ENCODE data around the gene AKT1S1. TPM values are rescaled to one million over a fixed set of nuclear protein-coding genes. Genes with fewer than 3 reads are reported as not detected.

AKT1S1 gene
- total RNA-seq, 1 experiment from 2014 or later = 70.6 TPM

DNA sequence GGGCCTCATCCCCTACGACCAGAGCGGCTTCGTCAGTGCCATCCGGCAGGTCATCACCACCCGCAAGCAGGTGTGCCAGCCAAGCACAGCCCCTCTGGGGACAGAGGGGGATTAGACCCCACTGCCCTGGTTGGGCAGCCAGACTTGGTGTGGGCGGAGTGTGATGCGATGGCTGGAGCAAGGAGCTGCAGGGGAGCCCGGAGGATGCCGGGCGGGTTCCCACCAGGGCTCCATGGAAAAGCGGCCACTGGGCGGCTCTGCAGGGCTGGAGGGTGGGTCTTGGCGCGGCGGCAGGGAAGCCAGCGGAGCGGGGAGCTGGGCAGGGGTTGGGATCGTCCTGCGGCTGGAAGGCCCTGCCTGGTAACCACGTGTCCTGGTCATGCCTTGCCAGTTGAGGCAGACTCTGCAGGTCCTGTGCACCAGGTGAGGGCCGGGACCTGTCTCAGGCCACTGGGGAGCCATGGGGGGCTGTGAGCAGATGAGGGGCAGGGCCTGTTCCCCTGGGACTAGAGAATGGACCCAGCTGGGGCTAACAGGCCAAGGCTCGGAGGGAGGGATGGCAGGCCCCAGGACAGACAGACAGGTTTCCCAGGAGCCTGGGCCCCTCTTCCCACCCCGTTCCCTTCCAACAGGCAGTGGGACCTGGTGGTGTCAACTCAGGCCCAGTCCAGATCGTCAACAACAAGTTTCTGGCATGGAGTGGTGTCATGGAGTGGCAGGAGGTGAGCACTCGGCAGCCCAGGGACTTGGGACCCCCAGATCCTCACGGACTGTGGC is 19.9 kb downstream of the AKT1S1 start:
- POLR2A ChIA-PET = no interaction called here
- intact Hi-C loops (cut with micrococcal nuclease) = no loop called here
- BruUV-seq (replicated peaks) = no TSS peak
- Histone ChIP-seq H3K27me3 (ENCODE audit: insufficient read depth, low read length) (no peaks in the 10 kb centered on the region), H3K4me3 (replicated peaks in 1 of 2; ENCODE audit: low read depth in 1 of 2, low read length in 2 of 2) (no peak overlapping the region), H4K20me1 (ENCODE audit: insufficient read depth) (no peaks in the 10 kb centered on the region), H3K9me2 (ENCODE audit: insufficient read depth) (no peaks in the 10 kb centered on the region), H3K36me3 (ENCODE audit: control insufficient read depth in 1 of 2, insufficient read depth in 2 of 2, low read length in 2 of 2) (peaks cover 15 to 27% of the 10 kb centered on the region in 2 experiments; a peak in 3 of 4 replicates), H3K4me1 (ENCODE audit: control insufficient read depth in 1 of 2, insufficient read depth in 2 of 2, low read length in 2 of 2) (peaks cover 7 to 34% of the 10 kb centered on the region in 2 experiments), H3K9me3 (ENCODE audit: control insufficient read depth in 1 of 2, insufficient read depth in 1 of 2, low read depth in 1 of 2, low read length in 2 of 2) (no peaks in the 10 kb centered on the region), H2AFZ (ENCODE audit: low read depth, low read length, poor library complexity, severe bottlenecking) (no peak overlapping the region), H3K27ac (ENCODE audit: low read depth, low read length) (peak overlapping the region; percentile 45; the same call in 1 of the 2 replicates), H3K9ac (ENCODE audit: low read length) (no peak overlapping the region), H3K79me2 (ENCODE audit: insufficient read depth, low read length) (peaks cover 37% of the 10 kb centered on the region), H3K4me2 (ENCODE audit: low read length) (no peak overlapping the region)
- RAD21 ChIA-PET (ENCODE audit: low non-redundant PET in 1 of 2, low total read pairs in 2 of 2, uncharacterized antibody in 2 of 2, unreplicated experiment in 2 of 2) = no interaction called here
- CTCF ChIA-PET = no interaction called here
- TF ChIP-seq, protein P1, sequence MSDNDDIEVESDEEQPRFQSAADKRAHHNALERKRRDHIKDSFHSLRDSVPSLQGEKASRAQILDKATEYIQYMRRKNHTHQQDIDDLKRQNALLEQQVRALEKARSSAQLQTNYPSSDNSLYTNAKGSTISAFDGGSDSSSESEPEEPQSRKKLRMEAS (IDR thresholded peaks at IDR 0.05) = no peak
- TF ChIP-seq ZNF274 (IDR thresholded peaks at IDR 0.05; ENCODE audit: low read depth, low read length) (no peak), SIN3A (IDR thresholded peaks at IDR 0.05; ENCODE audit: low read depth) (no peak), SRF (IDR thresholded peaks at IDR 0.05; ENCODE audit: low read depth) (no peak), JUND (IDR thresholded peaks at IDR 0.05) (no peak), FOSL1 (IDR thresholded peaks at IDR 0.05; ENCODE audit: low read depth) (no peak), POLR2A (IDR thresholded peaks at IDR 0.05; ENCODE audit: borderline replicate concordance, extremely low read depth, insufficient read depth, insufficient read length) (no peak), ELF1 (IDR thresholded peaks at IDR 0.05; ENCODE audit: borderline replicate concordance, low read depth) (no peak; the same call in 1 of the 2 replicates), YY1 (IDR thresholded peaks at IDR 0.05; ENCODE audit: extremely low read depth, insufficient replicate concordance, low read depth, low read length) (no peak), ZFX (IDR thresholded peaks at IDR 0.05) (no peak), TCF7L2 (IDR thresholded peaks at IDR 0.05; ENCODE audit: borderline replicate concordance, extremely low read depth, insufficient read depth, insufficient read length) (no peak), EGR1 (IDR thresholded peaks at IDR 0.05; ENCODE audit: low read depth) (no peak)
- TF ChIP-seq, protein P2, sequence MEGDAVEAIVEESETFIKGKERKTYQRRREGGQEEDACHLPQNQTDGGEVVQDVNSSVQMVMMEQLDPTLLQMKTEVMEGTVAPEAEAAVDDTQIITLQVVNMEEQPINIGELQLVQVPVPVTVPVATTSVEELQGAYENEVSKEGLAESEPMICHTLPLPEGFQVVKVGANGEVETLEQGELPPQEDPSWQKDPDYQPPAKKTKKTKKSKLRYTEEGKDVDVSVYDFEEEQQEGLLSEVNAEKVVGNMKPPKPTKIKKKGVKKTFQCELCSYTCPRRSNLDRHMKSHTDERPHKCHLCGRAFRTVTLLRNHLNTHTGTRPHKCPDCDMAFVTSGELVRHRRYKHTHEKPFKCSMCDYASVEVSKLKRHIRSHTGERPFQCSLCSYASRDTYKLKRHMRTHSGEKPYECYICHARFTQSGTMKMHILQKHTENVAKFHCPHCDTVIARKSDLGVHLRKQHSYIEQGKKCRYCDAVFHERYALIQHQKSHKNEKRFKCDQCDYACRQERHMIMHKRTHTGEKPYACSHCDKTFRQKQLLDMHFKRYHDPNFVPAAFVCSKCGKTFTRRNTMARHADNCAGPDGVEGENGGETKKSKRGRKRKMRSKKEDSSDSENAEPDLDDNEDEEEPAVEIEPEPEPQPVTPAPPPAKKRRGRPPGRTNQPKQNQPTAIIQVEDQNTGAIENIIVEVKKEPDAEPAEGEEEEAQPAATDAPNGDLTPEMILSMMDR (IDR thresholded peaks at IDR 0.05 in 2 of 3, conservative IDR thresholded peaks at IDR 0.05 in 1 of 3; ENCODE audit: borderline replicate concordance in 1 of 3, insufficient read depth in 1 of 3, low read depth in 2 of 3, low read length in 2 of 3) = no peak
- TF ChIP-seq, protein P3, sequence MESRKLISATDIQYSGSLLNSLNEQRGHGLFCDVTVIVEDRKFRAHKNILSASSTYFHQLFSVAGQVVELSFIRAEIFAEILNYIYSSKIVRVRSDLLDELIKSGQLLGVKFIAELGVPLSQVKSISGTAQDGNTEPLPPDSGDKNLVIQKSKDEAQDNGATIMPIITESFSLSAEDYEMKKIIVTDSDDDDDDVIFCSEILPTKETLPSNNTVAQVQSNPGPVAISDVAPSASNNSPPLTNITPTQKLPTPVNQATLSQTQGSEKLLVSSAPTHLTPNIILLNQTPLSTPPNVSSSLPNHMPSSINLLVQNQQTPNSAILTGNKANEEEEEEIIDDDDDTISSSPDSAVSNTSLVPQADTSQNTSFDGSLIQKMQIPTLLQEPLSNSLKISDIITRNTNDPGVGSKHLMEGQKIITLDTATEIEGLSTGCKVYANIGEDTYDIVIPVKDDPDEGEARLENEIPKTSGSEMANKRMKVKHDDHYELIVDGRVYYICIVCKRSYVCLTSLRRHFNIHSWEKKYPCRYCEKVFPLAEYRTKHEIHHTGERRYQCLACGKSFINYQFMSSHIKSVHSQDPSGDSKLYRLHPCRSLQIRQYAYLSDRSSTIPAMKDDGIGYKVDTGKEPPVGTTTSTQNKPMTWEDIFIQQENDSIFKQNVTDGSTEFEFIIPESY (IDR thresholded peaks at IDR 0.05; ENCODE audit: extremely low read depth, insufficient replicate concordance, low read length) = no peak
- TF ChIP-seq, protein P4, sequence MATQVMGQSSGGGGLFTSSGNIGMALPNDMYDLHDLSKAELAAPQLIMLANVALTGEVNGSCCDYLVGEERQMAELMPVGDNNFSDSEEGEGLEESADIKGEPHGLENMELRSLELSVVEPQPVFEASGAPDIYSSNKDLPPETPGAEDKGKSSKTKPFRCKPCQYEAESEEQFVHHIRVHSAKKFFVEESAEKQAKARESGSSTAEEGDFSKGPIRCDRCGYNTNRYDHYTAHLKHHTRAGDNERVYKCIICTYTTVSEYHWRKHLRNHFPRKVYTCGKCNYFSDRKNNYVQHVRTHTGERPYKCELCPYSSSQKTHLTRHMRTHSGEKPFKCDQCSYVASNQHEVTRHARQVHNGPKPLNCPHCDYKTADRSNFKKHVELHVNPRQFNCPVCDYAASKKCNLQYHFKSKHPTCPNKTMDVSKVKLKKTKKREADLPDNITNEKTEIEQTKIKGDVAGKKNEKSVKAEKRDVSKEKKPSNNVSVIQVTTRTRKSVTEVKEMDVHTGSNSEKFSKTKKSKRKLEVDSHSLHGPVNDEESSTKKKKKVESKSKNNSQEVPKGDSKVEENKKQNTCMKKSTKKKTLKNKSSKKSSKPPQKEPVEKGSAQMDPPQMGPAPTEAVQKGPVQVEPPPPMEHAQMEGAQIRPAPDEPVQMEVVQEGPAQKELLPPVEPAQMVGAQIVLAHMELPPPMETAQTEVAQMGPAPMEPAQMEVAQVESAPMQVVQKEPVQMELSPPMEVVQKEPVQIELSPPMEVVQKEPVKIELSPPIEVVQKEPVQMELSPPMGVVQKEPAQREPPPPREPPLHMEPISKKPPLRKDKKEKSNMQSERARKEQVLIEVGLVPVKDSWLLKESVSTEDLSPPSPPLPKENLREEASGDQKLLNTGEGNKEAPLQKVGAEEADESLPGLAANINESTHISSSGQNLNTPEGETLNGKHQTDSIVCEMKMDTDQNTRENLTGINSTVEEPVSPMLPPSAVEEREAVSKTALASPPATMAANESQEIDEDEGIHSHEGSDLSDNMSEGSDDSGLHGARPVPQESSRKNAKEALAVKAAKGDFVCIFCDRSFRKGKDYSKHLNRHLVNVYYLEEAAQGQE (IDR thresholded peaks at IDR 0.05; ENCODE audit: low read depth) = no peak
- peak; percentile 8 for ATAC-seq
- no peak for DNase-seq (ENCODE audit: low read depth, low spot score)
